ENCODE results near the gene ZNF512B. TPM values are rescaled to one million over a fixed set of nuclear protein-coding genes. Genes with fewer than 3 reads are reported as not detected.
"Not testable (repeated sequence)": the region's sequence is repeated elsewhere in the genome, so short reads cannot be mapped to it uniquely, and the experiment has no call there.

The ZNF512B gene
- total RNA-seq, 4 donors from 2014 or later: 13.4 to 24.8 (median 19.0) TPM

GRCh38 chr20:63978319-63979228, 8.8 kb upstream of the ZNF512B start:
- Histone ChIP-seq H3K4me3 (replicated peaks in 1 of 3) (peak overlapping the region; percentile 45 to 75 (median 49)), H3K4me1 (peaks cover 24 to 32% of the 10 kb centered on the region in 2 donors), H3K27me3 (no peaks in the 10 kb centered on the region), H3K36me3 (peaks cover 0 to under 1% of the 10 kb centered on the region in 2 donors), H3K27ac (peak overlapping the region in 1 of 3 donors; percentile 59), H3K9me3 (no peaks in the 10 kb centered on the region)
- intact Hi-C loops (cut with DNase I): no loop called here
- WGBS, 2 donors: 24 to 45% methylated on average over 12 to 23 of the region's 52 CpGs
- TF ChIP-seq CTCF (IDR thresholded peaks at IDR 0.05): no peak
- TF ChIP-seq POLR2A (IDR thresholded peaks at IDR 0.05): peak in 1 of 2 donors; percentile 55
- DNase-seq: peak; percentile 84 to 89

- no peaks in the 10 kb centered on the region for H3K36me3 ChIP-seq
- H3K27me3 ChIP-seq: no peaks in the 10 kb centered on the region
- intact Hi-C loops (cut with DNase I): no loop called here
- no peak overlapping the region for H3K4me3 ChIP-seq (replicated peaks in 1 of 3)
- no peak for DNase-seq
- no peaks in the 10 kb centered on the region for H3K9me3 ChIP-seq
- TF ChIP-seq CTCF (IDR thresholded peaks at IDR 0.05) (no peak), POLR2A (IDR thresholded peaks at IDR 0.05) (no peak)
- H3K27ac ChIP-seq: no peak overlapping the region
- H3K4me1 ChIP-seq: peaks cover 24 to 35% of the 10 kb centered on the region in 2 donors
- 80 to 88% methylated on average over 1 to 7 of the region's 16 CpGs for WGBS, 2 donors
Observed at GRCh38 chr20:63977739-63978276, 8.1 kb upstream of the ZNF512B start.

- no peaks in the 10 kb centered on the region for H3K36me3 ChIP-seq
- H3K27ac ChIP-seq: no peak overlapping the region
- H3K9me3 ChIP-seq: no peaks in the 10 kb centered on the region
- WGBS, 2 donors: 89 to 90% methylated on average over 15 to 18 of the region's 18 CpGs
- DNase-seq: no peak
- H3K4me1 ChIP-seq: peaks cover 19 to 31% of the 10 kb centered on the region in 2 donors
- no peaks in the 10 kb centered on the region for H3K27me3 ChIP-seq
- H3K4me3 ChIP-seq (replicated peaks in 1 of 3): no peak overlapping the region
- intact Hi-C loops (cut with DNase I): no loop called here
- TF ChIP-seq CTCF (IDR thresholded peaks at IDR 0.05) (no peak), POLR2A (IDR thresholded peaks at IDR 0.05) (no peak)
Observed at GRCh38 chr20:63976980-63977738, 7.4 kb upstream of the ZNF512B start.

GRCh38 chr20:63976511-63976910, 6.8 kb upstream of the ZNF512B start:
- H3K36me3 ChIP-seq; DNase-seq; H3K27me3 ChIP-seq; H3K9me3 ChIP-seq; H3K4me3 ChIP-seq (replicated peaks in 1 of 3); H3K27ac ChIP-seq; intact Hi-C loops (cut with DNase I): not testable (repeated sequence)
- WGBS, 2 donors: 91 to 93% methylated on average over 7 of the region's 7 CpGs
- H3K4me1 ChIP-seq: peaks cover 13 to 25% of the 10 kb centered on the region in 2 donors

- Histone ChIP-seq H3K36me3 (no peaks in the 10 kb centered on the region), H3K9me3 (no peaks in the 10 kb centered on the region), H3K27me3 (no peaks in the 10 kb centered on the region), H3K4me3 (replicated peaks in 1 of 3) (no peak overlapping the region), H3K4me1 (peaks cover 7 to 20% of the 10 kb centered on the region in 2 donors), H3K27ac (no peak overlapping the region)
- intact Hi-C loops (cut with DNase I): loop anchor here (2.0 to 5.0 kb wide), 2 partner anchors 438 to 477 kb away; partner anchors contain the start of genes EEF1A2 and PTK6
- WGBS, 2 donors: 80 to 86% methylated on average over 18 to 19 of the region's 19 CpGs
- DNase-seq: no peak
- no peak for TF ChIP-seq POLR2A (IDR thresholded peaks at IDR 0.05)
- TF ChIP-seq CTCF (IDR thresholded peaks at IDR 0.05): no peak
Observed at GRCh38 chr20:63974402-63975200, 4.9 kb upstream of the ZNF512B start.
